Vagina (tissue), 2 donors: ENCODE results near the gene KBTBD3.

Experiments used
- POLR2AphosphoS5 ChIP-seq, 2 donors: sonication (generic); formaldehyde crosslinking; IDR thresholded peaks; one replicate each; pipeline ENCODE4 v1.9.0; 2017; ENCODE audit warnings: antibody characterized with exemption in 2 of 2, mild to moderate bottlenecking in 2 of 2, low read depth in 1 of 2; ENCODE audit not compliant: insufficient read depth in 1 of 2
- TF ChIP-seq, protein P1 (sequence below), 3 experiments: fragments of 450-650 bp in 2 of 3; fragments of 200-600 bp in 1 of 3; sonication (generic) in 1 of 3; IDR thresholded peaks; one replicate each; pipeline ENCODE4 v1.5.1; 2017 to 2019; ENCODE audit warnings: antibody characterized with exemption in 3 of 3, mild to moderate bottlenecking in 2 of 3, moderate library complexity in 2 of 3

DNA sequence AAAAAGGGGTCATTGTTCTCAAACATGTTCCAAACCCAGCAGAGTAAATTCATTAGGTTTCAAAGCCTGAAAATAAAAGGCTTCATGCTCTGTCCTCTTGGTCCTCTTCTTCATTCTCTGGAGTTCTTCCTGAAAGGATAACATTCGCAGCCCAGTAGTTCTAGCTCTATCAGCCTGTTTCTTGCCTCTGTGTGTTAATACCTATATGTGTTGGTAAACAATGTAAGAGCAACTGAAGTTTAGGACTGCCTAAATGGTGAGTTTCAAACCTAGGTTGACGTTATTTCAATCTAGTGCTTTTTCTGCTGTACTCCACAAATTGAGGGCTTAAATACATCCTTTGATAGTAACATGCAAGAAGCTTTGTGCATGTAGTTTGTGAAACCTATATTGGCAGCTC lies 9.7 kb upstream of the KBTBD3 start:
- TF ChIP-seq, protein P1, sequence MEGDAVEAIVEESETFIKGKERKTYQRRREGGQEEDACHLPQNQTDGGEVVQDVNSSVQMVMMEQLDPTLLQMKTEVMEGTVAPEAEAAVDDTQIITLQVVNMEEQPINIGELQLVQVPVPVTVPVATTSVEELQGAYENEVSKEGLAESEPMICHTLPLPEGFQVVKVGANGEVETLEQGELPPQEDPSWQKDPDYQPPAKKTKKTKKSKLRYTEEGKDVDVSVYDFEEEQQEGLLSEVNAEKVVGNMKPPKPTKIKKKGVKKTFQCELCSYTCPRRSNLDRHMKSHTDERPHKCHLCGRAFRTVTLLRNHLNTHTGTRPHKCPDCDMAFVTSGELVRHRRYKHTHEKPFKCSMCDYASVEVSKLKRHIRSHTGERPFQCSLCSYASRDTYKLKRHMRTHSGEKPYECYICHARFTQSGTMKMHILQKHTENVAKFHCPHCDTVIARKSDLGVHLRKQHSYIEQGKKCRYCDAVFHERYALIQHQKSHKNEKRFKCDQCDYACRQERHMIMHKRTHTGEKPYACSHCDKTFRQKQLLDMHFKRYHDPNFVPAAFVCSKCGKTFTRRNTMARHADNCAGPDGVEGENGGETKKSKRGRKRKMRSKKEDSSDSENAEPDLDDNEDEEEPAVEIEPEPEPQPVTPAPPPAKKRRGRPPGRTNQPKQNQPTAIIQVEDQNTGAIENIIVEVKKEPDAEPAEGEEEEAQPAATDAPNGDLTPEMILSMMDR (IDR thresholded peaks at IDR 0.05), result no peak
- TF ChIP-seq POLR2AphosphoS5 (IDR thresholded peaks at IDR 0.05; ENCODE audit: insufficient read depth in 1 of 2, low read depth in 1 of 2), result no peak
